Left lung (tissue), 10 donors: ENCODE measurements around the gene ZDHHC8. TPM values are rescaled to one million over a fixed set of nuclear protein-coding genes. Genes with fewer than 3 reads are reported as not detected.

Source experiments
- ATAC-seq: fragments of 200-7000 bp; cut with Tn5 transposase; one replicate; pipeline ENCODE4 v1.9.1; 2020; ENCODE audit warnings: moderate library complexity
- DNase-seq, 4 donors: peaks; one replicate each; pipeline ENCODE4 v3.0.0-alpha.2; 2013 to 2020
- H3K27ac ChIP-seq, 2 donors: fragments of 200-600 bp; sonication (generic) in 1 of 2; one replicate each; pipeline versions ENCODE4 v1.5.0 to v1.8.0; 2020 to 2021
- H3K27me3 ChIP-seq, 2 donors: fragments of 200-600 bp; sonication (generic) in 1 of 2; one replicate each; pipeline versions ENCODE4 v1.5.0 to v1.8.0; 2020 to 2021
- H3K36me3 ChIP-seq, 2 donors: fragments of 200-600 bp; sonication (generic) in 1 of 2; one replicate each; pipeline versions ENCODE4 v1.5.0 to v1.8.0; 2020 to 2021
- H3K4me1 ChIP-seq, 2 donors: fragments of 200-600 bp; one replicate each; pipeline ENCODE4 v1.8.0; 2021
- H3K4me3 ChIP-seq, 2 donors: fragments of 200-600 bp; sonication (generic) in 1 of 2; one replicate each; pipeline versions ENCODE4 v1.5.0 to v1.8.0; 2020 to 2021; ENCODE audit warnings: mild to moderate bottlenecking in 1 of 2
- H3K9me3 ChIP-seq, 2 donors: fragments of 200-600 bp; sonication (generic) in 1 of 2; one replicate each; pipeline versions ENCODE4 v1.5.0 to v1.8.0; 2020 to 2021
- CTCF ChIP-seq, 2 donors: fragments of 200-600 bp; sonication (generic) in 1 of 2; IDR thresholded peaks; one replicate each; pipeline versions ENCODE4 v1.5.0 to v1.8.0; 2021; ENCODE audit warnings: antibody characterized with exemption in 2 of 2
- intact Hi-C, 2 donors: fragments of 100-400 bp; cut with DNase I; formaldehyde crosslinking; loops; one replicate each; pipeline versions ENCODE4 v1.11.2 to v1.14.2; 2022
- polyA plus RNA-seq, 6 donors: library from polyadenylated mRNA; unstranded; fragments of 120-200 nt; gene quantifications; one replicate each; pipeline ENCODE4 v1.2.1, GENCODE V29; 2013; ENCODE audit not compliant: insufficient read length in 6 of 6
- total RNA-seq, 2 donors: library from RNA; stranded (reverse); fragmentation: NEBNext Ultra II Directional; extraction: Animal tissue kit (Norgen Biotek cat#: 25700); gene quantifications; one replicate each; pipeline ENCODE4 v1.2.1, GENCODE V29; 2021
- donor health status: DM: no; HTN: yes; CAD: no.
- donor health status: DM: no; HTN: no; CAD: no.

Gene ZDHHC8
- total and polyA plus RNA-seq, 8 donors, result 34.4 to 81.8 (median 46.1) TPM

- DNase-seq (peak in 1 of 4 donors; percentile 52), ATAC-seq (no peak)
- Histone ChIP-seq H3K27me3 (no peaks in the 10 kb centered on the region), H3K9me3 (no peaks in the 10 kb centered on the region), H3K4me1 (peaks cover 4 to 12% of the 10 kb centered on the region in 2 donors), H3K36me3 (peaks cover 0 to 99% of the 10 kb centered on the region in 2 donors), H3K4me3 (no peak overlapping the region), H3K27ac (no peak overlapping the region)
- no peak for TF ChIP-seq CTCF (IDR thresholded peaks at IDR 0.05)
- intact Hi-C loops, result no loop called here
Observed at GRCh38 chr22:20111045-20111688, 20.4 kb upstream of the ZDHHC8 start.

GRCh38 chr22:20111689-20112622 lies 19.6 kb upstream of the ZDHHC8 start:
- H3K9me3 ChIP-seq, result no peaks in the 10 kb centered on the region
- no peak for TF ChIP-seq CTCF (IDR thresholded peaks at IDR 0.05)
- DNase-seq, result peak in 1 of 4 donors; percentile 32
- intact Hi-C loops, result no loop called here
- ATAC-seq, result no peak
- H3K27ac ChIP-seq, result no peak overlapping the region
- H3K27me3 ChIP-seq, result no peaks in the 10 kb centered on the region
- peaks cover 0 to 91% of the 10 kb centered on the region in 2 donors for H3K36me3 ChIP-seq
- peaks cover 7 to 16% of the 10 kb centered on the region in 2 donors for H3K4me1 ChIP-seq
- no peak overlapping the region for H3K4me3 ChIP-seq

- intact Hi-C loops, result no loop called here
- no peak for TF ChIP-seq CTCF (IDR thresholded peaks at IDR 0.05)
- Histone ChIP-seq H3K27ac (no peak overlapping the region), H3K9me3 (no peaks in the 10 kb centered on the region), H3K36me3 (peaks cover 0 to 82% of the 10 kb centered on the region in 2 donors), H3K4me1 (peaks cover 7 to 18% of the 10 kb centered on the region in 2 donors), H3K4me3 (no peak overlapping the region), H3K27me3 (no peaks in the 10 kb centered on the region)
- DNase-seq (peak in 1 of 4 donors; percentile 59), ATAC-seq (no peak)
Observed at GRCh38 chr22:20112623-20113511, 18.7 kb upstream of the ZDHHC8 start.

- ATAC-seq (no peak), DNase-seq (peak in 1 of 4 donors; percentile 67)
- Histone ChIP-seq H3K27me3 (no peaks in the 10 kb centered on the region), H3K36me3 (peaks cover 0 to 74% of the 10 kb centered on the region in 2 donors), H3K4me1 (peaks cover 12 to 27% of the 10 kb centered on the region in 2 donors), H3K4me3 (no peak overlapping the region), H3K27ac (no peak overlapping the region), H3K9me3 (no peaks in the 10 kb centered on the region)
- TF ChIP-seq CTCF (IDR thresholded peaks at IDR 0.05), result no peak
- intact Hi-C loops, result no loop called here
Observed at GRCh38 chr22:20113551-20114310, 17.9 kb upstream of the ZDHHC8 start.
